ENCODE data around the gene PKP2.
"Not testable (repeated sequence)": the region's sequence is repeated elsewhere in the genome, so short reads cannot be mapped to it uniquely, and the experiment has no call there.

PKP2 gene

DNA sequence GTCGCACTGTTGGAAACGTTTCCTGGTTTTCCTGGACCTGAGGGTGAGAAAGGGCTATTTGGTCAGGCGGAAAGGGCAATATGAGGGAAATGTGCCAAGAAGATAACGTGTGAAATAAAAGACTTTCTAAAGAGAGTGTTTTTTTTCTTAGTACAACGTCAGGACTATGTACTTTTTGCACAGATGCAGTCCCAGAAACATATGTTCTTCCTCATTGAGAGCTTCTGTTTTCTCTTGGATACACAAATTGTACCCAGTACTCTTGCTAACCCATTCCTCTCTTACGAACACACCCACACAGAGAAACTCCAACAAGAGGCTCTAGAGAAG lies 669 bp upstream of the PKP2 start:
- Histone ChIP-seq H3K27me3 (ENCODE audit: control insufficient read depth, insufficient read depth, low read length, poor library complexity, severe bottlenecking) (peaks cover 31% of the 10 kb centered on the region), H3K4me1 (ENCODE audit: control insufficient read depth, insufficient read depth, low read length) (no peaks in the 10 kb centered on the region), H3K9me3 (ENCODE audit: control insufficient read depth, low read length) (no peaks in the 10 kb centered on the region), H3K36me3 (ENCODE audit: control insufficient read depth, insufficient read depth, low read length) (no peaks in the 10 kb centered on the region), H3K4me3 (ENCODE audit: insufficient read depth, low read depth, low read length) (peak overlapping the region; percentile 60), H3K27ac (ENCODE audit: insufficient read depth, low read depth, low read length, poor library complexity, severe bottlenecking) (no peak overlapping the region)
- 22% methylated on average over 6 of the region's 6 CpGs for WGBS, 2 experiments

DNA sequence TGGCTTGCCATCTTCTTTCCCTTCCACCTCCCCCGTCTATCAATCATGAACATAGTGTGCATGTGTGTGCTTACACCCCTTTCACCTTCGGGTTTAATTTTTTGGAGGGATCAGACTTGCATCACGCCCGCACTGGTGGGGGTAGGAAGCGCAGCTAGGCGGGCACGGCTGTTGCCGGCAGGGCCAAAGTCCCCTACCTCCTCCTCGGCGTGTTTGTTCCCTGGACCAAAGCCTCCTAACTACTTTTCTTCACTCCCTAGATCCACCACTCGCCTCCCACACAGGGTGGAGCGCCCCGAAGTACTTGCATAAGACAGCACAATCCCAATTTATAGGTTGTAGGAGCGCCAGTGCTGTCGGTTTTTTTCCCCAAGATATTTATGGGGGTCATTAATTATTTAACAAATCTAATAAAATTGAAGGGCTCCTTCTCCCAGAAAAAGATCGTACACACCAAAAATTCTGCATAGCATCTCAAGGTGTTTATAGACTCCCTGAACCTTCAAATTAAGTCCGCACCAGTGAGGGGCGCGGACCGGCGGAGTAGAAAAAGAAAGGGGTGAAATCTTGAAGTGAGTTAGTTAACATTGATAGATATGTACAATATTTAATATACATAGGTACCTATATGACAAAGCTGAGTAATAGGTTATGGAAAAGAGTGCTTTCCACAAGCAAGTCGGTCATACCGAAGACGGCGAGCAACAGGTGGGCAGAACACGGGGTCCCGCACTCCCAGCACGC lies 717 bp downstream of the PKP2 start:
- peak overlapping the region; percentile 60 for H3K4me3 ChIP-seq (ENCODE audit: insufficient read depth, low read depth, low read length)
- no peaks in the 10 kb centered on the region for H3K36me3 ChIP-seq (ENCODE audit: control insufficient read depth, insufficient read depth, low read length)
- 5% methylated on average over 22 to 27 of the region's 28 CpGs for WGBS, 2 experiments
- no peaks in the 10 kb centered on the region for H3K9me3 ChIP-seq (ENCODE audit: control insufficient read depth, low read length)
- H3K4me1 ChIP-seq (ENCODE audit: control insufficient read depth, insufficient read depth, low read length): no peaks in the 10 kb centered on the region
- peaks cover 31% of the 10 kb centered on the region for H3K27me3 ChIP-seq (ENCODE audit: control insufficient read depth, insufficient read depth, low read length, poor library complexity, severe bottlenecking)
- H3K27ac ChIP-seq (ENCODE audit: insufficient read depth, low read depth, low read length, poor library complexity, severe bottlenecking): no peak overlapping the region

DNA sequence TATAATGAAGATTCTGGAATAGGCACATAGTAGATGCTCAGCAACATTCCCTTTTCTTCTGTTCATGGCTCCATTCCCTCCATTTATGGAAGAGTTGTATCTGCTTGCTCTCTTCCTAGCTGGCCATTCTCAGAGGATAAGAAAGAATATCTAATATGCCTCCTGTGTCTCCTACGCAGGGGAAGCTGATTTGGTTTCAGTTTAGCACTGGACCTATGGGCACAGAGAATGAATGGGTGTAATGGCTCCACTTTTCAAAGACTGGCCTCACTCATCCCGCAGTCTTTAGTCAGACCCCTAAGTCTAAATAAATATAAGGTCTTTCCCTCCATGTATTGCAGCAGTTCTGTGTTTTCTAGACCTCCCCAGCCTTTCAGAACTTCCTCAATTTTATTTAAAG lies 2.0 kb downstream of the PKP2 start:
- Histone ChIP-seq H3K27ac (ENCODE audit: insufficient read depth, low read depth, low read length, poor library complexity, severe bottlenecking) (no peak overlapping the region), H3K36me3 (ENCODE audit: control insufficient read depth, insufficient read depth, low read length) (no peaks in the 10 kb centered on the region), H3K4me1 (ENCODE audit: control insufficient read depth, insufficient read depth, low read length) (no peaks in the 10 kb centered on the region), H3K9me3 (ENCODE audit: control insufficient read depth, low read length) (no peaks in the 10 kb centered on the region), H3K4me3 (ENCODE audit: insufficient read depth, low read depth, low read length) (no peak overlapping the region), H3K27me3 (ENCODE audit: control insufficient read depth, insufficient read depth, low read length, poor library complexity, severe bottlenecking) (peaks cover 31% of the 10 kb centered on the region)
- WGBS, 2 experiments: 94 to 96% methylated on average over 2 of the region's 2 CpGs

DNA sequence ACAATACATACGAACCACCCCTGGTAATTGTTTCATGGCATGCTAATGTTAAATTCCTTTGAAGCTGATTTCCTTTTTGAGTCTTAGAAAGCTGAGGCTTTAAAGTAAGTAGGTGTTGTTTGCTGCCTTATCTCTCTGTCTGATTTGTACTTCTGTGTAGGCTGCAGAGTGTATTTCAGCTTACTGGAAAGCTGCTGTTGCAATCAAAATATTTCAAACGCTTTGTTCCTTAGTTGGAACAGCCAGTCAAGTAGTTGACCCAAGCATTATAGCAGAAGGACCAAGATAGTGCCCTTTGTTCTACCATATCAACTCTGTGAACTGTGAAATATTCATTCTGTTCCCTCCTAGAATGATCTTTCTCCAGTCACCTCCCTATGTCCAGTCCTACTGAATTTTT lies 3.1 kb downstream of the PKP2 start:
- Histone ChIP-seq H3K4me3 (ENCODE audit: insufficient read depth, low read depth, low read length) (no peak overlapping the region), H3K27me3 (ENCODE audit: control insufficient read depth, insufficient read depth, low read length, poor library complexity, severe bottlenecking) (peaks cover 31% of the 10 kb centered on the region), H3K4me1 (ENCODE audit: control insufficient read depth, insufficient read depth, low read length) (no peaks in the 10 kb centered on the region), H3K9me3 (ENCODE audit: control insufficient read depth, low read length) (no peaks in the 10 kb centered on the region), H3K27ac (ENCODE audit: insufficient read depth, low read depth, low read length, poor library complexity, severe bottlenecking) (no peak overlapping the region), H3K36me3 (ENCODE audit: control insufficient read depth, insufficient read depth, low read length) (no peaks in the 10 kb centered on the region)
- WGBS, 2 experiments: 46 to 71% methylated on average over 1 to 2 of the region's 2 CpGs

DNA sequence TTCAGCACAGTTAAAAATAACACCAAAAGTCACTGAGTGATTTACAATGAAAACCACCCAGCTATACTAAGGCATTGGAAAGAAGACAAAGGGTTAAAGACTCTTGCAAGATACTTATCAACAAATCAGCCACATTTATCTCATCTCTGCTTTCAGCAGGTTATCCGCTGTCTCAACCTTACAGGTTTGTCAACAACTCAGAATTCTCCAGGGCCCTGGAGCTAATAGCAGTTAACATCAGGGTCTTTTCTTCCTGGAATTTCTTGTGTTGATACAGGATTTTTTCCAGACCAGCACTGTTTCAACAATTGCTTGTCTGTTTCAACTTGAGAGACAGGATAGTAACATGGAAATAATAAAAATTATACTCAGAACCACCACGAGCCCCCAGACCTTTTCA lies 3.5 kb downstream of the PKP2 start:
- 62 to 81% methylated on average over 1 to 2 of the region's 2 CpGs for WGBS, 2 experiments
- Histone ChIP-seq H3K4me3 (ENCODE audit: insufficient read depth, low read depth, low read length) (no peak overlapping the region), H3K27me3 (ENCODE audit: control insufficient read depth, insufficient read depth, low read length, poor library complexity, severe bottlenecking) (peaks cover 31% of the 10 kb centered on the region), H3K9me3 (ENCODE audit: control insufficient read depth, low read length) (no peaks in the 10 kb centered on the region), H3K36me3 (ENCODE audit: control insufficient read depth, insufficient read depth, low read length) (no peaks in the 10 kb centered on the region), H3K4me1 (ENCODE audit: control insufficient read depth, insufficient read depth, low read length) (no peaks in the 10 kb centered on the region), H3K27ac (ENCODE audit: insufficient read depth, low read depth, low read length, poor library complexity, severe bottlenecking) (no peak overlapping the region)

DNA sequence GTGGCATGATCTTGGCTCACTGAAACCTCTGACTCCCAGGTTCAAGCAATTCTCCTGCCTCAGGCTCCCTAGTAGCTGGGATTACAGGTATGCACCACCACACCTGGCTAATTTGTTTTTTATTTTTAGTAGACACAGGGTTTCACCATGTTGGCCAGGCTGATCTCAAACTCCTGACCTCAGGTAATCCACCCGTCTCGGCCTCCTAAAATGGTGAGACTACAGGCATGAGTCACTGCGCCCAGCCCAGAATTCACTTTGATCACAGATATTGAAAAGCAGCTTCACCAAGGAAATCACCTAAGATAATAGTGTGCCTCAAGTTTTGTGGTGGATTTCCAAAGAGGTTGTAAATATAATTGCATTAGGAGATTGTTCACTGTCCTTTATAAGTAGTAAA lies 4.2 kb downstream of the PKP2 start:
- not testable (repeated sequence) for H3K27ac ChIP-seq (ENCODE audit: insufficient read depth, low read depth, low read length, poor library complexity, severe bottlenecking)

DNA sequence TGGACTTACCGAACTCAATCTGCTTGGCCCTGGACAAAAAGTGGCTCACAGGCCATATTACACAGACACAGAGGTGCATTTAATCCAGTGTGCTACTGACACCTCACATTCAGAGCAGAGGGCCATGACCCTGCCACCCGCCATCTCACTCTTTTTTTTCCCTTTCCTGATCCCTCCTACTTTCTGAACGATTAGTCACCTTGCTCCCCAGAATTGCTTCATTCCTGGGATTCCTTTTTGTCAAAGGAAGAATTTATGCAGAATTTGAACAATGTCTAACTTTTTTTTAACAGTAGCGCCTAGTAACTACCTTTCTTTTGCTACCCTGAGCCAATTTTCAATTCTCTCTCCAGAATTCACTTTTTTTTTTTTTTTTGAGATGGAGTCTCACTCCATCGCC lies 4.6 kb downstream of the PKP2 start:
- no peak overlapping the region for H3K27ac ChIP-seq (ENCODE audit: insufficient read depth, low read depth, low read length, poor library complexity, severe bottlenecking)
- H3K4me3 ChIP-seq (ENCODE audit: insufficient read depth, low read depth, low read length): no peak overlapping the region
- WGBS, 2 experiments: 60 to 69% methylated on average over 5 of the region's 5 CpGs

More for the DNA sequence above, 4.2 kb downstream of the PKP2 start:
- H3K36me3 ChIP-seq (ENCODE audit: control insufficient read depth, insufficient read depth, low read length); H3K4me3 ChIP-seq (ENCODE audit: insufficient read depth, low read depth, low read length); H3K4me1 ChIP-seq (ENCODE audit: control insufficient read depth, insufficient read depth, low read length); H3K9me3 ChIP-seq (ENCODE audit: control insufficient read depth, low read length): not testable (repeated sequence)
- 80 to 94% methylated on average over 3 of the region's 3 CpGs for WGBS, 2 experiments
- H3K27me3 ChIP-seq (ENCODE audit: control insufficient read depth, insufficient read depth, low read length, poor library complexity, severe bottlenecking): peaks cover 26% of the 10 kb centered on the region

DNA sequence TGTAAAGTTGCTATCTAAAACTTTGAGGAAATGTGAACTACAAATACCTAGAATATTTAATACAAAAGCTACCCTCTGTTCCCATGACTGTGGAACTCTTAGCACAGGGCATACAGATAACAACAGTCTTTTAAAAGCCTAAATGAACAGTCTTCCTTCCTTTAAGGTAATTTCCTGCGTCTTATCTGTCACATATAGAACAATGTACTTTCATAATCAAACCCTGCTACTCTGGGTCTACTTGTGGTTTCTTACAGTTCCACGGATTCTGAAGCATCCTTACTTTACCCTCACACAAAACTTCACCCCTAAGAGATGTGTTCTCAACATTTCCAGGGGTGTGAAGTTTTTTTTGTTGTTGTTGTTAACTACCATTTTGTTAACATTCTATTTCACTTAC lies 5.1 kb downstream of the PKP2 start:
- Histone ChIP-seq H3K27ac (ENCODE audit: insufficient read depth, low read depth, low read length, poor library complexity, severe bottlenecking) (no peak overlapping the region), H3K4me1 (ENCODE audit: control insufficient read depth, insufficient read depth, low read length) (no peaks in the 10 kb centered on the region)

More for the DNA sequence above, 4.6 kb downstream of the PKP2 start:
- H3K36me3 ChIP-seq (ENCODE audit: control insufficient read depth, insufficient read depth, low read length): no peaks in the 10 kb centered on the region
- H3K9me3 ChIP-seq (ENCODE audit: control insufficient read depth, low read length): no peaks in the 10 kb centered on the region
- H3K27me3 ChIP-seq (ENCODE audit: control insufficient read depth, insufficient read depth, low read length, poor library complexity, severe bottlenecking): peaks cover 22% of the 10 kb centered on the region
- H3K4me1 ChIP-seq (ENCODE audit: control insufficient read depth, insufficient read depth, low read length): no peaks in the 10 kb centered on the region

DNA sequence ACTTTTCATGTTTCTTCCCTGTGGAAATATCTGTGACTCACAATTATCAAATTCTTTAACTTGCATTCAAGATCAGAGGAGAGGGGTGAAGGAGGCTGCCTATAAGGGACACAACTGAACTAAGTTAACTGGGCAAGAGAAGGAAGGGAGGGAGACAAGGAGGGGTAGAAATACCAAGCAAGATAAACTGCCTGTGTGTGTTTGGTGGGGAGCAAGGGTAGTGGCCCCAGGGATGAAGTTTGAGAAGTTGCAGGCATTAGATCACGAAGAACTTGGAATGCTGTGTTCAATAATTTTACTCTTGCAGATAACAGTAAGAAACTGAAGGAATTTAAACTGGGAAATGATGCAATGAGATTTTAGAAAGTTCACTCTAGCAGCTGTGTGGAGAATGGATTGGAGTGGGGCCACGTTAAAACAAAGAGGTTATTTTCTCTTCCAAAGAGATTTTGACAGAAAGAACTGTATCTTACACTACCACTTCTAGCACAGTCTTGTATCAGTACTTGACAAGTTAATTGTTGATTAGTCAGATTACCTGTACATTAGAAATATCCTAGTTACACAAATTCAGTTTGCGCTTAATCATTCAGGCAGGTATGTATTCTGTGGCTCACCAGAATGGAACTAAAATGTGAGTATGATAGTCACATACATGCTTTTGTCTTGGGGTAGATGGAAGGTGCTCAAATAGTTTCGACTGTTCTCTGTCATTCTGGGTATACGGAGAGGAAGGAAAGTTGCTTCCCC lies 7.4 kb downstream of the PKP2 start:
- Histone ChIP-seq H3K27ac (ENCODE audit: insufficient read depth, low read depth, low read length, poor library complexity, severe bottlenecking) (no peak overlapping the region), H3K36me3 (ENCODE audit: control insufficient read depth, insufficient read depth, low read length) (no peaks in the 10 kb centered on the region)
- 84 to 93% methylated on average over 5 of the region's 5 CpGs for WGBS, 2 experiments

More for the DNA sequence above, 5.1 kb downstream of the PKP2 start:
- Histone ChIP-seq H3K4me3 (ENCODE audit: insufficient read depth, low read depth, low read length) (no peak overlapping the region), H3K36me3 (ENCODE audit: control insufficient read depth, insufficient read depth, low read length) (no peaks in the 10 kb centered on the region), H3K27me3 (ENCODE audit: control insufficient read depth, insufficient read depth, low read length, poor library complexity, severe bottlenecking) (peaks cover 22% of the 10 kb centered on the region), H3K9me3 (ENCODE audit: control insufficient read depth, low read length) (no peaks in the 10 kb centered on the region)
- 70 to 71% methylated on average over 2 of the region's 2 CpGs for WGBS, 2 experiments

DNA sequence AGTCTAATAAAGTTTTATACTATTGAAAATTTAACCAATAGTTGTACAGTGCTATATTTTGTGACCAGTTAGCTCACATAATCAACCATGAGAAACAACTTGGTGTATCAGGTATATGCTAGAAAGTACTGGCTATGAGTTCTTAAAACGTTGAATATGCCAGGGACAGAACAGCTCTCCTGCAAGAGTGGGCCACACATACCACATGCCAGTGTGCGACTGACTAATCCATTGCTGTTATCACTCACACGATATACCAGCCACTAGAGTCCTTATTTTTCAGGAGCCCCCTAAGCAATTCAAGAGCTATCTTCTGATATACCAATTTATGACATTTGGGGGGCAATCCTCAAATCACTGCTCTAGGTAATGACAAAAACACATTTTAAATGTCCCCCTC lies 9.5 kb downstream of the PKP2 start:
- Histone ChIP-seq H3K4me3 (ENCODE audit: insufficient read depth, low read depth, low read length) (no peak overlapping the region), H3K4me1 (ENCODE audit: control insufficient read depth, insufficient read depth, low read length) (no peaks in the 10 kb centered on the region), H3K27me3 (ENCODE audit: control insufficient read depth, insufficient read depth, low read length, poor library complexity, severe bottlenecking) (no peaks in the 10 kb centered on the region), H3K9me3 (ENCODE audit: control insufficient read depth, low read length) (no peaks in the 10 kb centered on the region), H3K27ac (ENCODE audit: insufficient read depth, low read depth, low read length, poor library complexity, severe bottlenecking) (no peak overlapping the region), H3K36me3 (ENCODE audit: control insufficient read depth, insufficient read depth, low read length) (no peaks in the 10 kb centered on the region)
- 94% methylated on average over 3 of the region's 3 CpGs for WGBS, 2 experiments

More for the DNA sequence above, 7.4 kb downstream of the PKP2 start:
- H3K27me3 ChIP-seq (ENCODE audit: control insufficient read depth, insufficient read depth, low read length, poor library complexity, severe bottlenecking): peaks cover under 1% of the 10 kb centered on the region
- H3K9me3 ChIP-seq (ENCODE audit: control insufficient read depth, low read length): no peaks in the 10 kb centered on the region
- H3K4me3 ChIP-seq (ENCODE audit: insufficient read depth, low read depth, low read length): no peak overlapping the region
- H3K4me1 ChIP-seq (ENCODE audit: control insufficient read depth, insufficient read depth, low read length): no peaks in the 10 kb centered on the region
